ENCODE results near the gene CABP1.

The CABP1 gene

DNA sequence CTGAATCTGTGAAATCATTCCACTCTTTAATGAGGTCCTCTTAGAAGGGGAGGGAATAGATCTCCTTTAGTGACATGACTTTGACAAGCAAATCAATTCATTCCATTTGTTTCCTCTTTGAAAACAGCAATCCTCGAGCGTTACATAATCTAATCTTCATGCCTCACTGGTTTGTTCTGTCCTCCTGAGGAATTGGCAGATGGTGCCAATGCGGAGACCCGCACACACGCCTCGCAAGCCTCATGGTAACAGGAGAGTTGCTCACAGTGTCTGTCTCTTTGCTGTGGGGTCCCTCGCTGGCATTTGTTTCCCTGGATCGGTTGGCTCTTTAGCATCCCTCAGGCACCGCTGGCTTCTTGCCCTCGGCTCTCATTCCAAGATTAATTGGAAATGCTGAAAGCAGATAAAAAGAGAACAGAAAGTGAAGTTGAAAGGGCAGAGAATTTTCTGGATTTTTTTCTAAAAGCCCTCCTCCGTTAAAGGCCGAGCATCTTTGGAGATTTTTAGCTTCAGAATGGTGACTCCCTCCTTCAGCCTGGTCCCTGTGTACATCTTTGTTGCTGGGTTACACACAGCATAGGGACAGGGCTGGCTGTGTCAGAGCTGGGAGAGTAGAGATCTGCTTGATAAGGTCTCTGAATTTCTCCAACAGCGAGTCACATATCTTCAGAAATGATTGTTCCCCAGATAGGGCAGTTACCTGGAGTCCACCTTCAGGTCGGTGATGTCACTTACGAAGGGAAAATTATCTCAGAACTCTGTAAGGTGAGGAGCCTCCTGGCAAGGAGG lies 10.1 kb upstream of the CABP1 start:
- in situ Hi-C loops (cut with MboI; ENCODE audit: low sequenced_read_pairs), result no loop called here

DNA sequence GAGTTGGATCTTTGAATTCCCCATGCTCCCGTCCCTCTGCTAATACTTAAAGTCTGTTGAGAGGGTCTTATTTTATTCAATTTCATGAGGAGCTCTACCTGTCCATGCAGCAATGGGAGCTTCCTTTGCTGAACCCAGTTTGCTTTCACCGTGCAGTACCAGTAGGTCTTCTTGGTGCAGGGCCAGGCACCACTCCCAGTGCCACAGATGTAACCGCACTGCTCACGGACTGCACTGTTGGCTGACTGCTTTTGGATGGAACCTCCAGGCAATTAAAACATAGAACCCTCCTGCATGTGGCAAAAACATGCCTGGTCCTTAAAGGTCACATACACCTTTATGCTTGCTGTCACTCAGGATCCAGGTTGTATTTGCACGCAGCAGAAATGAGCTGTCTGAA lies 9.3 kb upstream of the CABP1 start:
- in situ Hi-C loops (cut with MboI; ENCODE audit: low sequenced_read_pairs), result no loop called here

DNA sequence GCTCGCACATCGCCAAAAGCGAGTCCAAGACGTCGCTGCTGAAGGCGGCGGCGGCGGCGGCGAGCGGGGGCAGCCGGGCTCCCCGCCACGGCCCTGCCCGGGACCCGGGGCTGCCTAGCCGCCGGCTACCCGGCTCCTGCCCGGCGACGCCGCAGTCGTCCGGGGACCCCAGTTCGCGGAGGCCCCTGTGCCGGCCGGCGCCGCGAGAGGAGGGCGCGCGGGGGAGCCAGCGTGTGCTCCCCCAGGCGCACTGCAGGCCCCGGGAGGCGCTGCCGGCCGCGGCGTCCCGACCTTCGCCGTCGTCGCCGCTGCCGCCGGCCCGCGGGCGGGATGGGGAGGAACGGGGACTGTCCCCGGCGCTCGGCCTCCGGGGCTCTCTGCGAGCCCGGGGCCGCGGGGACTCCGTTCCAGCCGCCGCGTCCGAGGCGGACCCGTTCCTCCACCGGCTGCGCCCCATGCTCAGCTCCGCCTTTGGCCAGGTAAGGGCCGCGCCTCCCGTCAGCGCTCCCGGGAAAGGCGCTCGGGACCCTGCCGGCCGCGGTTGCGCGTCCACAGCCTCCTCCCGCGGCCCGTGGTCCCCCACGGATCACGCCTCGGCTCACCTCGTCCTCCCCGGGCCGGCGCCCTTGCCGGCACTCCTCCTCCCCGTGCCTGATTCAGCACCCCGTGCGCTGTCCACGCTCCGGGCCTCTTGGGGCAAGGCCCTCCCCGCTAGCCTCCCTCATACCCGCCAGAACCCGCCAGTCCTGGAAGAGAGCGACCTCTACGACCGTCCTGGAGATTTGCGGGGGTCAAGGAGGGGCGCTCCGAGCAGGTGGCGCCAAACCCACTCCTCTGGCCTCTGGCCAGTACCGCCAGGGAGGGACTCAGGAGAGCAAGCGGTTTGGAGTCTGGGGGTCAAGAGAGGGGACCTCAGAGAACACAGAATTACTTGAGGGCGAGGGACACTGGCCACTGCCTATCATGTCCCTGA lies 721 bp downstream of the CABP1 start:
- in situ Hi-C loops (cut with MboI; ENCODE audit: low sequenced_read_pairs), result no loop called here

DNA sequence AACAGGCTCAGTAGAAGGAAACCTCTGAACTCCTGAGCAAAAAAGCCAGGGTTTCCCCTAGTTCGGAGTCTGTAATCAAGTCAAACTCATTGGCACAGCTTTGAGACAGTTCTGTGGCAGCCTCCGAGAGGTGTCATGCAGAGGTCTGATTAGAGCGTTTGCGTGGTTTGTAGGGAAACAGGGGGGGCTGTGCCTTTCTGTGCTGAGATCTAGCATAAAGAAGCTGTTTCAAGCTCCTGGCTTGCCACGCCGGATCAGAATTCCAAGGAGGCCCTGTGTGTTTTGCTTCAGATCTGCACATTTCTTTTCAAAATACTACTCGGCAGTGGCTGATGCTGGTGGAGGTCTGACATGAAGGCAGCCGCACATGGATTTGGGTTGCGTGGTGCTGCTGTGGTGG lies 1.7 kb downstream of the CABP1 start:
- in situ Hi-C loops (cut with MboI; ENCODE audit: low sequenced_read_pairs), result no loop called here

DNA sequence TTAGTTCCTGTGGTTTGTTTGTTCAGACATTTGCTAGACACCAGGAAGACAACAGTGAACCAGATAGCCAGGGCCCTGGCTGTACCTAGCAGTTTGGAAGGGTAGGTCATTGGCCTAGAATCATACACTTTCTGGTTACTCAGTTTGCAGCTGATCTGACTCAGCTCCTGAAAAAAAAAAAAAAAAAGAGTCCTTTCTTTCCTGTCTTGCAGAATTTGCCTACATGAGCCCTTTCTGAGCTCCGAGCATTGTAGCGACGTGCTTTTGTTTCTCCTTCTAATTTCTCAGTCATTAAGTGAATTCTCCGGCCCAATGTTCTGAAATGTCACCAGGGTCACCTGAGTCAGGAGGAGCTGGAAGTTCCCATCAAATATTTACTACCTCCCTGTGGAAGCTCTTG lies 2.4 kb downstream of the CABP1 start:
- in situ Hi-C loops (cut with MboI; ENCODE audit: low sequenced_read_pairs), result no loop called here

DNA sequence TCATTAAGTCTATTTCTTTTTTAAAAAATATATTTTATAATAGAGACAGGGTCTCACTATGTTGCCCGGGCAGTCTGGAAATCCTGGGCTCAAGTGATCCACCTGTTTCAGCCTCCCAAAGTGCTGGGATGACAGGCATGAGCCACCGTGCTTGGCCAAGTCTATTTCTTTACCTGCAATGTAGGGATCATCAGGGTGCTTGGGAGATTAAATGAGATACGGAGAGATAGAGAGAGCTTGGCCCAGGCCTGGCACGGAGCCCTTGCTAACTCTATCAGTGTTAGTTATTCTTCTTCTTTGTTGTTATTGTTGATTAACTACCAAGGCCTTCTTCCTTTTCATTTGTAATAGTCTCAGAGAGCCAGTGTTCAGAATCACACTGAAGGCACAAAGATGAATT lies 3.1 kb downstream of the CABP1 start:
- in situ Hi-C loops (cut with MboI; ENCODE audit: low sequenced_read_pairs), result no loop called here

DNA sequence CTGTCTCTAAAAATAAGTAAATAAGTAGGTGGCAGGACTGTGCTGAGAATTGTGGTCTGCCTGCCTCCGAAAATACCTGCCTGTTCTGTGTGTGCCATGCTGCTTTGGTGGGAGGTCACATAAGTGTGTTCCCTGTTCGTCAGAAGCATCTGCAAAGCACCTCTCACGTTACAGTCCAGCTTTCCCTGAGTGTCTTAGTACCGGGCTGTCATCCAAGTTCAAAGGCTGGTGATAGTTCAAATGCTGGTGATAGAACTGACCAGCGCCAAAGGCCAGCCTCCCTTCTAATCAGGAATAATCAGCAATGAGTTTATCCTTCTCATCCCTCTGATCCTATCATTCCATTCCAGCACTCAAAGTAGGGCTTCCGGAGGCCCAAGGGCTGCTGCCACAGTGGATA lies 5.6 kb downstream of the CABP1 start:
- in situ Hi-C loops (cut with MboI; ENCODE audit: low sequenced_read_pairs), result no loop called here

DNA sequence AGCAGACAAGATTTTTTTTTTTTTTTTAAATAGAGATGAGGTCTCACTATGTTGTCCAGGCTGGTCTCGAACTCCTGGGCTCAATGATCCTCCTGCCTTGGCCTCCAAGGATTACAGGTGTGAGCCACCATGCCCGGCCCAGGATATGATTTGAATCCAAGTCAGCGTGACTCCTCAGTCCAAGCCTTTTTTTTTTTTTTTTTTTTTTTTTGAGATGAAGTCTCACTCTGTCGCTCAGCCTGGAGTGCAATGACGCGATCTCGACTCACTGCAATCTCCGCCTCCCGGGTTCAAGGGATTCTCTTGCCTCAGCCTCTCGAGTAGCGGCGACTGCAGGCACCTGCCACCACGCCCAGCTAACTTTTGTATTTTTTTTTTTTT lies 6.9 kb downstream of the CABP1 start:
- in situ Hi-C loops (cut with MboI; ENCODE audit: low sequenced_read_pairs), result no loop called here

DNA sequence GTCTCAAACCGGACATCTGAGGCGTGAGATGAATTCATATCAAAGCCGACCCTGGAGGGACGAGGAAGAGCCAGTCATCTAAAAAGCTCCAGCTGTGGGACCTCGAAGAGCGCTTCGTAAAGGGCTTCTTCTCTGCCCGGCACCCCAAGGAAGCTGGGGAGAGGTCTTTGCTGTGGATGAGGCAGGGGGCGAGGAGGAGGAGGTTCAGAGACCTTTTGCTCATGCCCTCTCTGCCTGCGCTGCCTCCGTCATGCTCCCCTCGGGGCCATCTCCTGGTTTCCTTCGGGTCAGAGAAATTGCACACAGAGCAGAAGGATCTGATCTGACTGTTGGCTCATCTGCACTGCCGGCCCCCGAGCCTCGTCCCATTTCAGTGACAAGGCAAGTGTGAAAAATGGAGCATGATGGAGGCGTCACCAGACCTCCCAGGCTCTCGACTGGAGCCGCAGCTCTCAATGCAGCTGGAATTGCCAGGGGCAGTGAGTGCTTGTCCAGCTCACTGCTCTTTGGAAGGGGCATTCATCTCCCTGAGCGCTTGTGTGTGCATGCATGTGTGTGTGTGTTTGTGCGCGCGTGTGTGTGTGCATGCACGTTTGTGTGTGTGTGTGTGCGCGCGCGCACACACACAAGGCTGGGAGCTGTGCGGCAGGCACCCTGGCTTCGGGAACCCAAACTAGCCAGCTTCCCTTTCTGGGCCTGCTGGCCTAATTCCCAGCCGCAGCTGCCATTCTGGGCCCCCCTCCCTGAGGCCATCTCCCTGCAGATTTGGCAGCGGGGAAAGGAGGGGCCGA lies 9.2 kb downstream of the CABP1 start:
- in situ Hi-C loops (cut with MboI; ENCODE audit: low sequenced_read_pairs), result loop anchor here (10.0 kb wide), 1 partner anchor 65 kb away; the partner anchor contains the start of gene UNC119B

DNA sequence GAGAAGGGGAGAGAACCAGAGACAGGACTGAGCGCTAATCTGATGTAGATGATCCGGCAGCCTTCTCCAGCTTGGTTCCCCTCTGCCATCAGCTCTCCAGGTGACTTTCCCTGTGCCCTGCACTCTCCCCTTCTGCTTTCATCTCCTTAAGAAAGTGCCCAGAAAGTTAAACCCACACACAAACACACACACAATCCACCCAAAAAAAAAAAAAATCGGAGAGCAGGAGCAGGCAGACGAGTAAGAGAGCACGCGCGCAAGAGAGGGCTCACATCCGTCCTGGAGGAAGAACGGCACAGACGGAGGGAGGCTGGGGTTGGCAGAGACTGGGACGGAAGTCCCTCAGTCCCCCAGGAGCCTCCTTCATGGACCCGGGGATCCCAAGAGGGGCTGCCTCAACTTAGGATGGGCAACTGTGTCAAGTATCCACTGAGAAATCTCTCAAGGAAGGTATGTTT lies 9.8 kb downstream of the CABP1 start:
- in situ Hi-C loops (cut with MboI; ENCODE audit: low sequenced_read_pairs), result loop anchor here (10.0 kb wide), 1 partner anchor 65 kb away; the partner anchor contains the start of gene UNC119B

DNA sequence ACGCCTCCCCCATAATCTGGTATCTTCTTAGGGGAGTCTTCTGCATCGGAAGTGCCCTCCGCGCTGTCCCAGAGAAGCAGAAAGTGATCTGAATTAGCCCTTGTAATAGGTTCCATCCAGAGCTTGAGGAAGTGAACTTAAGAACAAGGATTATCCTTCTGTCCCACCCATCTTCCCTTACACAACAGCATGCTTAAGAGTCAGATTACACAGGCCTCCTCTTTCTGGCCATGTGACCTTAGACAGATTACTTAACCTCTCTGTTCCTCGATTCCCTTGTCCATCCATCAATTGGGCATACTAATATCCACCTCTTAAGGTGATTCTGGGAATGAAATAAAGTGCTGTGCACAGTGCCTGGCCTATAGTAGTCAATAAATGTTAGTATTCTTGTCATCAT lies 11.4 kb downstream of the CABP1 start:
- in situ Hi-C loops (cut with MboI; ENCODE audit: low sequenced_read_pairs), result loop anchor here (10.0 kb wide), 1 partner anchor 63 kb away; the partner anchor contains the start of gene UNC119B

DNA sequence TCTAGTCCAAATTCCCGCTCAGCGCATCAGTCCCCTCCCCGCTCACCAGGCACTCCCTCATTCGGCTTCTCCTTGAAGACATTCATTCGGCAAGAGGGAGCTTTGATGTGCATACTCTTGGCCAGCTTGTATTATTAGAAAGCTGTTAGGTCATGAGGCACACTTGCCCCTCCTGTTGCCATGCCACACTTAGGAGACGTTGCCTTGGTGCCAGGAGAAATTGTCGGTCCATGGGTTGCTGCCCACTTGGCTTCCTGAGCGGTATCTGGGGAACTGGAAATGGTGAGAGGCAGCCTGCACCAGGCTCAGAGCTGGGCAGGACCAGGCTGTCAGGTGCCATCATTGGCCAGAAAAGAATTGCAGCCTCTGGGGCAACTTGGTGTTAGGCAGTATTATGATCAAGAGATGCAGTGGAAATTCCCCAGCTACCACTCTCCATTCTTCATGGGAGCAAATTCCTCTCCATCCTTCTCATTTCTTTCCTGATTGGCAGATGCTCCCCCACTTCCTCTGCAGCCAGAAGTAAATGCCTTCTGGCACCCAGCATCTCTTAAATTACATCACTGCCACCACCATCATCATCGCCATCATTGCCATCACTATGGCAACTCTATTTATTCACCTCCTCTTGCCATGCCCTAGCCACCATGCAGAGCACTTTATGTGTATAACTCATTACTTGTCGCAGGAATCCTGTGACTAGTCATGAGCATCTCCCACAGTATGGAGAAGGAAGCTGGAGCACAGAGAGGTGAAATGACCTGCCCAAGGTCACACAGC lies 12.4 kb downstream of the CABP1 start:
- in situ Hi-C loops (cut with MboI; ENCODE audit: low sequenced_read_pairs), result loop anchor here (10.0 kb wide), 1 partner anchor 62 kb away; the partner anchor contains the start of gene UNC119B

DNA sequence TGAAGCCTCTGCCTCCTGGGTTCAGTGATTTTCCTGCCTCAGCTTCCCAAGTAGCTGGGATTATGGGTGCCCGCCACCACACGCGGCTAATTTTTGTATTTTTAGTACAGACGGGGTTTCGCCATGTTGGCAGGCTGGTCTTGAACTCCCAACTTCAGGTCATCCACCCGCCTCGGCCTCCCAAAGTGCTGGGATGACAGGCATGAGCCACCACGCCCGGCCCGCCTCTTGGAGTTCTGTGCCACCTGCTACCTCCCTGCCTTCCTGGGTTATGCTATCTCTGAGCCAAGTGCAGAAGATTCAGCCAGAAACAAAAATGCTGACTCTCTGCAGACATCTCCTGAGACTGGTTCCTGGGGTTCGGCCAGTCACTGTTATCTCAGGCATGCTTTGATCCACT lies 13.2 kb downstream of the CABP1 start:
- in situ Hi-C loops (cut with MboI; ENCODE audit: low sequenced_read_pairs), result loop anchor here (10.0 kb wide), 1 partner anchor 61 kb away; the partner anchor contains the start of gene UNC119B

DNA sequence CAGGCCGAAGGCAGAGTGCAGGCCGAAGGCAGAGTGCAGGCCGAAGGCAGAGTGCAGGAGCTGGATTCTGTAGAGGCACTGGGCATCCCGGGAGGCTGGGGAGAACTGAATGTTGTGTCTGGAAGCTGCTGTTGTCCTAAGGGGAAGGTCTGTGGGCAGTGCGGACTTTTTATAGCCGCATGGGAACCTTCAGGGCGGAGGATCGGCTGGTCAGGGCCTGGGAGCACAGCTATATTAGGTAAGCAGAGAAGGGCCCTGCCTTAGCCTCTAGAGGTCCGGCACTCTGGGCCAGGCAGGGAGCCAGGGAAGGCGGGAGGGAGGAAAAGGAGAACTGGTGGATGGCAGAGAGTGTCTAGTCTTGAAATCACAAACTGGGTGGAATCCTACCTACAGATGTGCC lies 14.2 kb downstream of the CABP1 start:
- in situ Hi-C loops (cut with MboI; ENCODE audit: low sequenced_read_pairs), result loop anchor here (10.0 kb wide), 1 partner anchor 60 kb away; the partner anchor contains the start of gene UNC119B

DNA sequence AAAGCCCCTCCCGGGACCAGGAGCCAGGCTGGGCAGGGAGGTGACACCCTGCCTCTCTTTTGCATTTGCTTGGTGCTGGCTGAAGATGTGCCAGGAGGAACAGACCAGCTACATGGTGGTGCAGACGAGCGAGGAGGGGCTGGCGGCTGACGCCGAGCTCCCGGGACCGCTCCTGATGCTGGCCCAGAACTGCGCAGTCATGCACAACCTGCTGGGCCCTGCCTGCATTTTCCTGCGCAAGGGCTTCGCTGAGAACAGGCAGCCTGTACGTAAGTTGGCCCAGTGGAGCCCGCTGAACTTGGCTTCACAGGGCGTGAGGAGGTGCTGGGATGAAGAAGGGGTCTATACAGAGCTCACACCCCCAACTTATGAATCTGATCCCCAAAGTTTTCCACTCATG lies 15.6 kb downstream of the CABP1 start:
- in situ Hi-C loops (cut with MboI; ENCODE audit: low sequenced_read_pairs), result loop anchor here (10.0 kb wide), 1 partner anchor 59 kb away; the partner anchor contains the start of gene UNC119B

DNA sequence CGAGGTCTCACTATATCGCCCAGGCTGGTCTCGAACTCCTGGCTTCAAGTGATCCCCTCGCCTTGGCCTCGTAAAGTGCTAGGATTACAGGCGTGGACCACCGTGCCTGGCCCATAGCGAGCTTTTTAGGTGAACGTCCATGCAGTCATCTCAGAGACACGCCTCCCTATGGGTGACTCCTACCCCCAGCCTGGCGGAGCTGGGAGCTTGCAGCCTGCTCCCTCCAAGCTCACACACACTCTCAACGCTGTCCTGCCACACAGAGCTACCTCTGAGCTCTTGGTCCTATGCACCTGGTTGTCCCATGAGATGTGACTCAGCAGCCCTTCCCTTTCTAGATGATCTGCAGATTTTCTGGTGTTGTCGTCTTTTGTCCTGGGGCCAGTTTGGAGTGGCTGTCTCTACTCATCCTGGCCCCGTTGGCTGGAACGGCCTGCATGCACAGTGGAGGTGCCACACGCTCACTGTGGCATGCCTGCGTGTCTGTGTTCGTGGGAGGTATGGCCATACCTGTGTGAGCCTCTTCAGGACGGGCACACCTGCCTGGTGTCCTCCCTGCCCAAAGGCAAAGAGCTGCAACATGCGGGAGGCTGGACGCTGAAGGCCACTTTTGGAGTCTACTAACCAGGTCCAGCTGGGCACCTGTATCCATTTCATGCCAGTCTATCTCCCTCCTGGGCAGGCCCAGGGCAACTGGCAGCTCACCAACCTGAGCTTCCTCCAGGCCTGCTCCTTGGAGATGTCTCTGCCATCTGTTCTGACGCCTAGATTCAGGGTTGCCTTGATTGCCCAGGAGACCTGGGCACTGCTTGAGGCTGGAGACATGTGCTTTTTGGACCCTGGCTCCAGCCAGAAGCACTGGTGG lies 18.1 kb downstream of the CABP1 start:
- in situ Hi-C loops (cut with MboI; ENCODE audit: low sequenced_read_pairs), result loop anchor here (10.0 kb wide), 1 partner anchor 56 kb away; the partner anchor contains the start of gene UNC119B

DNA sequence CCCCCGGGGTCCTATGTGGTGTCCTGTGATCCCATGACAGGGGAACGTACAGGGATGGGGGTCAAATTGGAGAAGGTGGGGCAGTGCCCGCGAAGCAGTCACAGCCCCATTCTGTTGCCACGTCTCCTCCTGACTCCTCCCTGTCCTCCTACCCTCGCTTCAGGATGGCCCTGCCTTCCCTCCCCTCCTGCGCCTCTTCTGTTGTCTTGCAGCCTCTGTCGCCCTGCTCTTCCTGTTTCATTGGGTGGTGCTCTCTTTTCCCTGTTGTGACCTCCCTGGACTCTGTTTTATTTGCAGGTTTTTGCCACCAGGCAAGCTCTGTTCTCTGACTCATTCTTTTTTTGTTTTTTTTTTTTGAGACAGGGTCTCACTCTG lies 18.7 kb downstream of the CABP1 start:
- in situ Hi-C loops (cut with MboI; ENCODE audit: low sequenced_read_pairs), result loop anchor here (10.0 kb wide), 1 partner anchor 56 kb away; the partner anchor contains the start of gene UNC119B

DNA sequence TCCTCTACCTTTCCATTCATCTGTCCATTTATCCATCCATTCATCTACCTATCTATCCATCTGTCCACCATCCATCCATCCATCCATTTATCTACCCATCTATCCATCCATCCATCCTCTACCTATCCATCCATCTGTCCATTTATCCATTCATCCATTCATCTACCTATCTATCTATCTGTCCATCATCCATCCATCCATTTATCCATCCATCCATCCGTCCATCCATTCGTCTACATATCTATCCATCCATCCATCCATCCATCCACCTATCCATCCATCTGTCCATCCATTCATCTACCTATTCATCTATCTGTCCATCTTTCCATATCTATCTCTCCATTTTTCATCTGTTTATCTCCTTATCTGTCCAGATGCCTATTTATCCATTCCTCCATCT lies 21.0 kb downstream of the CABP1 start:
- in situ Hi-C loops (cut with MboI; ENCODE audit: low sequenced_read_pairs), result no loop called here

DNA sequence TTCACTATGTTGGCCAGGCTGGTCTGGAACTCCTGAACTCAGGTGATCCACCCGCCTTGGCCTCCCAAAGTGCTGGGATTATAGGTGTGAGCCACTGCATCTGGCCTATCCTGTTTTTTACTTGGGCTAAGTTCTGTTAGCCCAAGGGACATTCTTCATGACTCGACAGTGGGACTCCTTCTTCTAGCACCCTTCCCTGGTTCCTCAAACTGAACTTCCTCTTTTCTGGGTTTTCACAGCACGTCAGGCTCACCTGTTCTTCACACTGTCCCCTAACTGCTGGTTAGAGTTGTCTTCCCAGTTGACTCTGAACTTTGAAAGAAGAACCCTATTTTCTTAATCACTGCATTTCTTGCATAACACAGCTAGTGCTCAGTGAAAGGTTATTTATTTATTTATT lies 22.5 kb downstream of the CABP1 start:
- in situ Hi-C loops (cut with MboI; ENCODE audit: low sequenced_read_pairs), result no loop called here

All from HL-60/S4 treated with phorbol 12-myristate 13-acetate at 8.2 ng/mL for 4 days and 3 days (cell line).